Activated CD4-positive, alpha-beta T cell treated with anti-CD3 and anti-CD28 coated beads for 36 hours (primary cell): Measurements from ENCODE around the gene MRPL37. TPM values are rescaled to one million over a fixed set of nuclear protein-coding genes. Genes with fewer than 3 reads are reported as not detected.

ENCODE experiments used
- ATAC-seq: fragments of 200-7000 bp; cut with Tn5 transposase; one replicate; pipeline ENCODE4 v1.10.0; 2021; ENCODE audit warnings: mild to moderate bottlenecking, moderate library complexity
- CTCF ChIA-PET: fragments of 350-600 bp; sonication (Branson Sonifier 250); formaldehyde crosslinking; loops from one replicate; lab custom pipeline; 2021; ENCODE audit warnings: antibody characterized with exemption; lab: Charles Lee
- POLR2A ChIA-PET: fragments of 350-600 bp; sonication (Branson Sonifier 250); formaldehyde crosslinking; loops from one replicate; lab custom pipeline; 2021; ENCODE audit warnings: antibody characterized with exemption, inconsistent platforms; lab: Charles Lee
- DNase-seq: peaks from one replicate; pipeline ENCODE4 v3.0.0-alpha.2; 2020
- H3K27ac Mint-ChIP-seq: one replicate; pipeline ENCODE4 v1.8.0; 2021; ENCODE audit warnings: mixed read lengths
- H3K27me3 Mint-ChIP-seq: one replicate; pipeline ENCODE4 v1.8.0; 2021; ENCODE audit warnings: mixed read lengths
- H3K36me3 Mint-ChIP-seq: one replicate; pipeline ENCODE4 v1.8.0; 2021; ENCODE audit warnings: low read depth, mixed read lengths
- H3K4me1 Mint-ChIP-seq: one replicate; pipeline ENCODE4 v1.8.0; 2021; ENCODE audit warnings: mixed read lengths
- H3K4me3 Mint-ChIP-seq: one replicate; pipeline ENCODE4 v1.8.0; 2021; ENCODE audit warnings: mild to moderate bottlenecking, moderate library complexity, mixed read lengths
- H3K9me3 Mint-ChIP-seq: one replicate; pipeline ENCODE4 v1.8.0; 2021; ENCODE audit warnings: low read depth, mixed read lengths
- intact Hi-C, 2 experiments: fragments of 100-400 bp; cut with DNase I in 1 of 2; cut with micrococcal nuclease in 1 of 2; formaldehyde crosslinking; loops; one replicate each; pipeline versions ENCODE4 v1.14.2 to v1.15.1; 2022 to 2024; cut with DNase I, micrococcal nuclease
- total RNA-seq, 2 experiments: library from RNA; stranded (reverse); gene quantifications; one replicate each; pipeline ENCODE4 v1.2.3, GENCODE V29; 2021

MRPL37 gene
- total RNA-seq, 2 experiments from 2014 or later = 177 to 189 TPM

- CTCF ChIA-PET = no interaction called here
- Mint-ChIP-seq H3K4me1 (peaks cover 4% of the 10 kb centered on the region), H3K9me3 (no peaks in the 10 kb centered on the region), H3K4me3 (no peak overlapping the region), H3K27me3 (no peaks in the 10 kb centered on the region), H3K36me3 (peaks cover 5% of the 10 kb centered on the region), H3K27ac (no peak overlapping the region)
- intact Hi-C loops = no loop called here
- DNase-seq (no peak), ATAC-seq (no peak)
- POLR2A ChIA-PET = no interaction called here
These were observed 57.9 kb downstream of the MRPL37 start for GRCh38 chr1:54257876-54258275.

- no peaks in the 10 kb centered on the region for H3K9me3 Mint-ChIP-seq
- no peak for ATAC-seq
- intact Hi-C loops = no loop called here
- no peak for DNase-seq
- H3K4me1 Mint-ChIP-seq = peaks cover 6% of the 10 kb centered on the region
- CTCF ChIA-PET = interaction anchor here (0.5 kb wide), 1 partner anchor 117 kb away, joined by 3 read pairs; no protein-coding TSS in a partner anchor
- POLR2A ChIA-PET = no interaction called here
- H3K27ac Mint-ChIP-seq = no peak overlapping the region
- H3K36me3 Mint-ChIP-seq = peaks cover 4% of the 10 kb centered on the region
- no peaks in the 10 kb centered on the region for H3K27me3 Mint-ChIP-seq
- no peak overlapping the region for H3K4me3 Mint-ChIP-seq
These were observed 59.7 kb downstream of the MRPL37 start for GRCh38 chr1:54259546-54260140.

GRCh38 chr1:54260810-54261209, 60.8 kb downstream of the MRPL37 start:
- H3K27me3 Mint-ChIP-seq = no peaks in the 10 kb centered on the region
- ChIA-PET CTCF (interaction anchor here (0.6 to 0.9 kb wide), 2 partner anchors 9 to 705 kb away, joined by 3 read pairs; no protein-coding TSS in a partner anchor), POLR2A (no interaction called here)
- no peaks in the 10 kb centered on the region for H3K9me3 Mint-ChIP-seq
- no peak overlapping the region for H3K4me3 Mint-ChIP-seq
- no peak for ATAC-seq
- peaks cover 6% of the 10 kb centered on the region for H3K4me1 Mint-ChIP-seq
- intact Hi-C loops = no loop called here
- peaks cover 4% of the 10 kb centered on the region for H3K36me3 Mint-ChIP-seq
- DNase-seq = no peak
- H3K27ac Mint-ChIP-seq = no peak overlapping the region

GRCh38 chr1:54262244-54262643, 62.3 kb downstream of the MRPL37 start:
- POLR2A ChIA-PET = no interaction called here
- DNase-seq = no peak
- Mint-ChIP-seq H3K27me3 (no peaks in the 10 kb centered on the region), H3K36me3 (no peaks in the 10 kb centered on the region), H3K4me1 (peaks cover 6% of the 10 kb centered on the region), H3K4me3 (no peak overlapping the region), H3K27ac (no peak overlapping the region), H3K9me3 (no peaks in the 10 kb centered on the region)
- intact Hi-C loops = no loop called here
- no peak for ATAC-seq
- CTCF ChIA-PET = no interaction called here

- POLR2A ChIA-PET = no interaction called here
- Mint-ChIP-seq H3K4me3 (no peak overlapping the region), H3K9me3 (no peaks in the 10 kb centered on the region), H3K4me1 (peaks cover 2% of the 10 kb centered on the region), H3K27me3 (no peaks in the 10 kb centered on the region), H3K36me3 (no peaks in the 10 kb centered on the region), H3K27ac (no peak overlapping the region)
- intact Hi-C loops = no loop called here
- ATAC-seq (no peak), DNase-seq (no peak)
- CTCF ChIA-PET = interaction anchor here (0.6 kb wide), 1 partner anchor 15 kb away, joined by 3 read pairs; no protein-coding TSS in a partner anchor
These were observed 63.7 kb downstream of the MRPL37 start for GRCh38 chr1:54263601-54264226.

- H3K27me3 Mint-ChIP-seq = no peaks in the 10 kb centered on the region
- H3K9me3 Mint-ChIP-seq = no peaks in the 10 kb centered on the region
- H3K4me3 Mint-ChIP-seq = no peak overlapping the region
- ATAC-seq (no peak), DNase-seq (no peak)
- no peaks in the 10 kb centered on the region for H3K36me3 Mint-ChIP-seq
- no peak overlapping the region for H3K27ac Mint-ChIP-seq
- H3K4me1 Mint-ChIP-seq = peaks cover 2% of the 10 kb centered on the region
- ChIA-PET POLR2A (no interaction called here), CTCF (no interaction called here)
- intact Hi-C loops = no loop called here
These were observed 65.2 kb downstream of the MRPL37 start for GRCh38 chr1:54265126-54265525.

GRCh38 chr1:54265659-54266058, 65.7 kb downstream of the MRPL37 start:
- Mint-ChIP-seq H3K27ac (no peak overlapping the region), H3K9me3 (no peaks in the 10 kb centered on the region), H3K4me1 (peaks cover 2% of the 10 kb centered on the region), H3K27me3 (no peaks in the 10 kb centered on the region), H3K4me3 (no peak overlapping the region), H3K36me3 (no peaks in the 10 kb centered on the region)
- POLR2A ChIA-PET = no interaction called here
- no peak for DNase-seq
- CTCF ChIA-PET = no interaction called here
- ATAC-seq = no peak
- intact Hi-C loops = no loop called here

- DNase-seq = no peak
- no peak overlapping the region for H3K4me3 Mint-ChIP-seq
- H3K36me3 Mint-ChIP-seq = no peaks in the 10 kb centered on the region
- ATAC-seq = no peak
- ChIA-PET CTCF (no interaction called here), POLR2A (no interaction called here)
- H3K27me3 Mint-ChIP-seq = no peaks in the 10 kb centered on the region
- intact Hi-C loops = no loop called here
- no peaks in the 10 kb centered on the region for H3K9me3 Mint-ChIP-seq
- H3K4me1 Mint-ChIP-seq = peaks cover 2% of the 10 kb centered on the region
- H3K27ac Mint-ChIP-seq = no peak overlapping the region
These were observed 66.2 kb downstream of the MRPL37 start for GRCh38 chr1:54266195-54266594.

- H3K4me1 Mint-ChIP-seq = peaks cover 2% of the 10 kb centered on the region
- ATAC-seq (no peak), DNase-seq (no peak)
- no peak overlapping the region for H3K4me3 Mint-ChIP-seq
- ChIA-PET CTCF (no interaction called here), POLR2A (interaction anchor here (0.7 kb wide), 1 partner anchor 1702 kb away, joined by 3 read pairs; no protein-coding TSS in a partner anchor)
- no peaks in the 10 kb centered on the region for H3K9me3 Mint-ChIP-seq
- no peaks in the 10 kb centered on the region for H3K36me3 Mint-ChIP-seq
- H3K27ac Mint-ChIP-seq = no peak overlapping the region
- intact Hi-C loops = no loop called here
- H3K27me3 Mint-ChIP-seq = no peaks in the 10 kb centered on the region
These were observed 66.9 kb downstream of the MRPL37 start for GRCh38 chr1:54266908-54267307.

Other genes starting within 250 kb of the MRPL37 start
- not detected for gene LDLRAD1, start 182.0 kb upstream of the MRPL37 start, total RNA-seq
- gene TMEM59, start 147.0 kb upstream of the MRPL37 start, total RNA-seq = 100 to 1,000 TPM in 1 of 2 experiments, 10 to 100 TPM in 1; 99.3 to 120 TPM
- 10 to 100 TPM; 14.0 to 14.2 TPM for gene TCEANC2, start 146.6 kb upstream of the MRPL37 start, total RNA-seq
- not detected for gene CDCP2, start 47.2 kb upstream of the MRPL37 start, total RNA-seq
- gene CYB5RL, start 137 bp upstream of the MRPL37 start, total RNA-seq = 10 to 100 TPM; 13.1 to 13.5 TPM
- gene SSBP3, start 206.2 kb downstream of the MRPL37 start, total RNA-seq = 10 to 100 TPM; 40.3 to 64.2 TPM